PC-3 (cell line): ENCODE data around the gene RNF20.

Experiments used
- CTCF ChIP-seq: fragments of 300-600 bp; sonication (generic); conservative IDR thresholded peaks from 2 replicates; pipeline ENCODE4 v1.5.1; 2017; ENCODE audit warnings: antibody characterized with exemption, low read depth, mild to moderate bottlenecking, low read length
- EZH2 ChIP-seq: fragments of 300-600 bp; sonication (generic); IDR thresholded peaks from one replicate; pipeline ENCODE4 v1.6.1; 2017; ENCODE audit warnings: antibody characterized with exemption, mild to moderate bottlenecking, low read length; ENCODE audit not compliant: unreplicated experiment
- EZH2phosphoT487 ChIP-seq: fragments of 300-600 bp; sonication (generic); IDR thresholded peaks from 2 replicates; pipeline ENCODE4 v1.6.1; 2018; ENCODE audit warnings: mild to moderate bottlenecking, antibody characterized with exemption, low read length, borderline replicate concordance

GRCh38 chr9:101569741-101570501 is 36.3 kb downstream of the RNF20 start:
- TF ChIP-seq CTCF (no peak), EZH2 (no peak), EZH2phosphoT487 (no peak)
